Neural cell (in vitro differentiated cells): ENCODE results near the gene C9orf72.

Experiments
- EP300 ChIP-seq: fragments of 450-650 bp; conservative IDR thresholded peaks from 2 replicates; pipeline ENCODE4 v1.6.1; 2014; ENCODE audit warnings: antibody characterized with exemption, mild to moderate bottlenecking, moderate library complexity; ENCODE audit not compliant: poor library complexity, severe bottlenecking
- EZH2 ChIP-seq: fragments of 200-600, 300-800 bp; shearing (Covaris generic), sonication (generic); IDR thresholded peaks from 2 replicates; pipeline ENCODE4 v1.6.1; 2014; ENCODE audit warnings: antibody characterized with exemption, low read length, borderline replicate concordance, mild to moderate bottlenecking; ENCODE audit not compliant: insufficient read depth, poor library complexity, severe bottlenecking
- MXI1 ChIP-seq: fragments of 450-650 bp; conservative IDR thresholded peaks from 2 replicates; pipeline ENCODE4 v1.6.1; 2014; ENCODE audit warnings: antibody characterized with exemption, mild to moderate bottlenecking; ENCODE audit not compliant: poor library complexity, severe bottlenecking
- POLR2AphosphoS5 ChIP-seq: IDR thresholded peaks from 2 replicates; pipeline ENCODE4 v1.6.1; 2012
- RAD21 ChIP-seq: fragments of 450-650 bp; conservative IDR thresholded peaks from 2 replicates; pipeline ENCODE4 v1.6.1; 2014; ENCODE audit warnings: antibody characterized with exemption, mild to moderate bottlenecking, moderate library complexity
- SMC3 ChIP-seq: fragments of 450-650 bp; conservative IDR thresholded peaks from 2 replicates; pipeline ENCODE4 v1.6.1; 2014; ENCODE audit warnings: antibody characterized with exemption, mild to moderate bottlenecking, moderate library complexity; ENCODE audit not compliant: poor library complexity
- TAF1 ChIP-seq: IDR thresholded peaks from 2 replicates; pipeline ENCODE4 v1.6.1; 2012; ENCODE audit warnings: low read depth
- TF ChIP-seq, protein P1 (sequence below): fragments of 450-650 bp; IDR thresholded peaks from 2 replicates; pipeline ENCODE4 v1.5.1; 2014; ENCODE audit warnings: antibody characterized with exemption, mild to moderate bottlenecking, moderate library complexity; ENCODE audit not compliant: poor library complexity, severe bottlenecking
- TF ChIP-seq, protein P2 (sequence below): IDR thresholded peaks from 2 replicates; pipeline ENCODE4 v1.6.1; 2012; ENCODE audit warnings: borderline replicate concordance

DNA sequence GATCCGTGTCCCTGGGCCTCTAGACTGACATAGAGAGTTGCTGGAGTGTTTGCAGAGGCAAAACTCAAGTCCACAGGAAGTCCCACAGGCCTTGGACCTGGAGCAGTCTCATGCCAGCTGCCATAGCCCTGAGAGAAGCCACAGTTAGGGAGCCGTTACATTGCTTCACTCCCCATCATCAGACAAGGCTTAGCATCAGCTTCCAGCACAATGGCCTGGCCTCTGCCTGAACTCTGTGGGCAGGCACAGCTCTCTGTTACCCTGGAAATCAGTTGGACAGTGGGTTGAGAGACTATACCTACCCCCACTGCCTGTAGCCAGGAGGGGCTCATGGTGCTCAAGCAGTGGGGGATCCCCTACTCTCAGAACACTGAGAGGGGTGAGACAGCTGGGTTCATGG is 16.2 kb upstream of the C9orf72 start:
- TF ChIP-seq, protein P1, sequence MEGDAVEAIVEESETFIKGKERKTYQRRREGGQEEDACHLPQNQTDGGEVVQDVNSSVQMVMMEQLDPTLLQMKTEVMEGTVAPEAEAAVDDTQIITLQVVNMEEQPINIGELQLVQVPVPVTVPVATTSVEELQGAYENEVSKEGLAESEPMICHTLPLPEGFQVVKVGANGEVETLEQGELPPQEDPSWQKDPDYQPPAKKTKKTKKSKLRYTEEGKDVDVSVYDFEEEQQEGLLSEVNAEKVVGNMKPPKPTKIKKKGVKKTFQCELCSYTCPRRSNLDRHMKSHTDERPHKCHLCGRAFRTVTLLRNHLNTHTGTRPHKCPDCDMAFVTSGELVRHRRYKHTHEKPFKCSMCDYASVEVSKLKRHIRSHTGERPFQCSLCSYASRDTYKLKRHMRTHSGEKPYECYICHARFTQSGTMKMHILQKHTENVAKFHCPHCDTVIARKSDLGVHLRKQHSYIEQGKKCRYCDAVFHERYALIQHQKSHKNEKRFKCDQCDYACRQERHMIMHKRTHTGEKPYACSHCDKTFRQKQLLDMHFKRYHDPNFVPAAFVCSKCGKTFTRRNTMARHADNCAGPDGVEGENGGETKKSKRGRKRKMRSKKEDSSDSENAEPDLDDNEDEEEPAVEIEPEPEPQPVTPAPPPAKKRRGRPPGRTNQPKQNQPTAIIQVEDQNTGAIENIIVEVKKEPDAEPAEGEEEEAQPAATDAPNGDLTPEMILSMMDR = no peak
- TF ChIP-seq EZH2 (no peak), POLR2AphosphoS5 (no peak), TAF1 (no peak), EP300 (no peak), MXI1 (no peak), RAD21 (no peak), SMC3 (no peak)
- TF ChIP-seq, protein P2, sequence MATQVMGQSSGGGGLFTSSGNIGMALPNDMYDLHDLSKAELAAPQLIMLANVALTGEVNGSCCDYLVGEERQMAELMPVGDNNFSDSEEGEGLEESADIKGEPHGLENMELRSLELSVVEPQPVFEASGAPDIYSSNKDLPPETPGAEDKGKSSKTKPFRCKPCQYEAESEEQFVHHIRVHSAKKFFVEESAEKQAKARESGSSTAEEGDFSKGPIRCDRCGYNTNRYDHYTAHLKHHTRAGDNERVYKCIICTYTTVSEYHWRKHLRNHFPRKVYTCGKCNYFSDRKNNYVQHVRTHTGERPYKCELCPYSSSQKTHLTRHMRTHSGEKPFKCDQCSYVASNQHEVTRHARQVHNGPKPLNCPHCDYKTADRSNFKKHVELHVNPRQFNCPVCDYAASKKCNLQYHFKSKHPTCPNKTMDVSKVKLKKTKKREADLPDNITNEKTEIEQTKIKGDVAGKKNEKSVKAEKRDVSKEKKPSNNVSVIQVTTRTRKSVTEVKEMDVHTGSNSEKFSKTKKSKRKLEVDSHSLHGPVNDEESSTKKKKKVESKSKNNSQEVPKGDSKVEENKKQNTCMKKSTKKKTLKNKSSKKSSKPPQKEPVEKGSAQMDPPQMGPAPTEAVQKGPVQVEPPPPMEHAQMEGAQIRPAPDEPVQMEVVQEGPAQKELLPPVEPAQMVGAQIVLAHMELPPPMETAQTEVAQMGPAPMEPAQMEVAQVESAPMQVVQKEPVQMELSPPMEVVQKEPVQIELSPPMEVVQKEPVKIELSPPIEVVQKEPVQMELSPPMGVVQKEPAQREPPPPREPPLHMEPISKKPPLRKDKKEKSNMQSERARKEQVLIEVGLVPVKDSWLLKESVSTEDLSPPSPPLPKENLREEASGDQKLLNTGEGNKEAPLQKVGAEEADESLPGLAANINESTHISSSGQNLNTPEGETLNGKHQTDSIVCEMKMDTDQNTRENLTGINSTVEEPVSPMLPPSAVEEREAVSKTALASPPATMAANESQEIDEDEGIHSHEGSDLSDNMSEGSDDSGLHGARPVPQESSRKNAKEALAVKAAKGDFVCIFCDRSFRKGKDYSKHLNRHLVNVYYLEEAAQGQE = no peak
